ENCODE results near the gene XDH. TPM values are rescaled to one million over a fixed set of nuclear protein-coding genes. Genes with fewer than 3 reads are reported as not detected.

XDH gene
- total and polyA plus RNA-seq, 2 donors (not counting 1 experiment from before 2014, with no cell fraction given) = 0.50 to 0.59 TPM

DNA sequence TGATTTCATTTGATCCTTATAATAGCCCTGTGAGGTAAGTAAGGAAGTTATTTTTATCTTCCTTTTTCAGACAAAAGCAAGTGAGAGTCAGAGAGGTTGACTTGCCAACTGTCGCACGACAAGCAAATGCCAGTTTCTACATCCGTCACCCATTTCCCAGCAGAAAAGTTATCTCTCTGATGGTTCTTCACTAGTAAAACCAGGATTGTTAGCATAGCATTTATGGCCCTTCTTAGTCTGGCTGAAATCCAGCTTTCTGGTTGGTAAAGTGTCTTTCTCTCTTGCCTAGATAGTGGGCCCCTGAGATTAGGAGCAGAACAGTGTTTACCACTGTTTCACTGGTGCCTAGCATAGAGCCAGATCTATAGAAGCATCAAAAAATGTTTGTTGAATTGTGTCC, 7.1 kb upstream of the XDH start:
- Histone ChIP-seq H3K27ac (ENCODE audit: insufficient read depth, low read length) (no peak overlapping the region), H4K20me1 (ENCODE audit: control insufficient read depth, extremely low read depth, insufficient read depth, low read length) (no peaks in the 10 kb centered on the region), H3K9ac (ENCODE audit: insufficient read depth, low read length) (no peak overlapping the region), H3K4me2 (ENCODE audit: extremely low read depth, insufficient read depth, low read length) (no peak overlapping the region), H3K79me2 (ENCODE audit: control insufficient read depth, insufficient read depth, low read length) (no peaks in the 10 kb centered on the region), H3K4me1 (ENCODE audit: control insufficient read depth, extremely low read depth, insufficient read depth, low read length) (no peaks in the 10 kb centered on the region), H3K27me3 (ENCODE audit: control insufficient read depth, insufficient read depth, low read length) (no peaks in the 10 kb centered on the region), H3K36me3 (ENCODE audit: control insufficient read depth, insufficient read depth, low read length) (no peaks in the 10 kb centered on the region), H3K9me3 (ENCODE audit: control insufficient read depth, insufficient read depth, low read depth, low read length) (no peaks in the 10 kb centered on the region), H3K4me3 (replicated peaks in 1 of 4; ENCODE audit: control extremely low read depth in 1 of 4, insufficient read depth in 1 of 4, low read depth in 3 of 4, low read length in 4 of 4) (no peak overlapping the region), H2AFZ (ENCODE audit: low read length) (no peak overlapping the region)
- DNase-seq (ENCODE audit: low read depth in 2 of 2) = no peak
- no peak for TF ChIP-seq EZH2 (IDR thresholded peaks at IDR 0.05; ENCODE audit: low read length, missing control alignments)
- TF ChIP-seq, protein P1, sequence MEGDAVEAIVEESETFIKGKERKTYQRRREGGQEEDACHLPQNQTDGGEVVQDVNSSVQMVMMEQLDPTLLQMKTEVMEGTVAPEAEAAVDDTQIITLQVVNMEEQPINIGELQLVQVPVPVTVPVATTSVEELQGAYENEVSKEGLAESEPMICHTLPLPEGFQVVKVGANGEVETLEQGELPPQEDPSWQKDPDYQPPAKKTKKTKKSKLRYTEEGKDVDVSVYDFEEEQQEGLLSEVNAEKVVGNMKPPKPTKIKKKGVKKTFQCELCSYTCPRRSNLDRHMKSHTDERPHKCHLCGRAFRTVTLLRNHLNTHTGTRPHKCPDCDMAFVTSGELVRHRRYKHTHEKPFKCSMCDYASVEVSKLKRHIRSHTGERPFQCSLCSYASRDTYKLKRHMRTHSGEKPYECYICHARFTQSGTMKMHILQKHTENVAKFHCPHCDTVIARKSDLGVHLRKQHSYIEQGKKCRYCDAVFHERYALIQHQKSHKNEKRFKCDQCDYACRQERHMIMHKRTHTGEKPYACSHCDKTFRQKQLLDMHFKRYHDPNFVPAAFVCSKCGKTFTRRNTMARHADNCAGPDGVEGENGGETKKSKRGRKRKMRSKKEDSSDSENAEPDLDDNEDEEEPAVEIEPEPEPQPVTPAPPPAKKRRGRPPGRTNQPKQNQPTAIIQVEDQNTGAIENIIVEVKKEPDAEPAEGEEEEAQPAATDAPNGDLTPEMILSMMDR (conservative IDR thresholded peaks at IDR 0.05 in 1 of 2, IDR thresholded peaks at IDR 0.05 in 1 of 2; ENCODE audit: low read depth in 1 of 2, low read length in 2 of 2) = no peak

DNA sequence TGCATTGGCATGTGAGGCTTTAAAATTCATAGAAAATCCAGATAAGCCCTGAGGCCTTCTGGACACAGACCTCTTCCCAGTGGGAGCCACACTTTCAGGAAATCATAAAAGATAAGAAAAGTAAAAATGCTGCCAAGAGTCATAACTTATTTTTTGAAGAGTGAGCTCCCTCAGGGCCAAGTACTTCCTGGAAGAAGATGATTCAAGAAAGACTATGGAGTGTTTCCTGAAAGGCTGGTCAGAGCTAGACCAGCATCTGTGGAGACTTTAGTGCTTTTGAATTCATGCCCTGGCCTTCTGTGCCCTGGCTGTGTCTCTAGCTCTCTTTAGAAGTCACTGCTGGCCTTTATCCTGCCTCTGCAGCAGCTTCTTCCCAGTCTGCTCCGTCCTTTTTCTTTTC, 6.4 kb upstream of the XDH start:
- no peak overlapping the region for H3K27ac ChIP-seq (ENCODE audit: insufficient read depth, low read length)
- H3K27me3 ChIP-seq (ENCODE audit: control insufficient read depth, insufficient read depth, low read length) = no peaks in the 10 kb centered on the region
- peak in 1 of 2 donors; percentile 50 for DNase-seq (ENCODE audit: low read depth in 2 of 2)
- TF ChIP-seq EZH2 (IDR thresholded peaks at IDR 0.05; ENCODE audit: low read length, missing control alignments) = no peak
- TF ChIP-seq, protein P1 (conservative IDR thresholded peaks at IDR 0.05 in 1 of 2, IDR thresholded peaks at IDR 0.05 in 1 of 2; ENCODE audit: low read depth in 1 of 2, low read length in 2 of 2) = no peak
- no peak overlapping the region for H2AFZ ChIP-seq (ENCODE audit: low read length)
- H4K20me1 ChIP-seq (ENCODE audit: control insufficient read depth, extremely low read depth, insufficient read depth, low read length) = no peaks in the 10 kb centered on the region
- H3K4me3 ChIP-seq (replicated peaks in 1 of 4; ENCODE audit: control extremely low read depth in 1 of 4, insufficient read depth in 1 of 4, low read depth in 3 of 4, low read length in 4 of 4) = no peak overlapping the region
- H3K36me3 ChIP-seq (ENCODE audit: control insufficient read depth, insufficient read depth, low read length) = no peaks in the 10 kb centered on the region
- no peaks in the 10 kb centered on the region for H3K9me3 ChIP-seq (ENCODE audit: control insufficient read depth, insufficient read depth, low read depth, low read length)
- no peak overlapping the region for H3K4me2 ChIP-seq (ENCODE audit: extremely low read depth, insufficient read depth, low read length)
- H3K9ac ChIP-seq (ENCODE audit: insufficient read depth, low read length) = no peak overlapping the region
- H3K79me2 ChIP-seq (ENCODE audit: control insufficient read depth, insufficient read depth, low read length) = no peaks in the 10 kb centered on the region
- H3K4me1 ChIP-seq (ENCODE audit: control insufficient read depth, extremely low read depth, insufficient read depth, low read length) = no peaks in the 10 kb centered on the region

DNA sequence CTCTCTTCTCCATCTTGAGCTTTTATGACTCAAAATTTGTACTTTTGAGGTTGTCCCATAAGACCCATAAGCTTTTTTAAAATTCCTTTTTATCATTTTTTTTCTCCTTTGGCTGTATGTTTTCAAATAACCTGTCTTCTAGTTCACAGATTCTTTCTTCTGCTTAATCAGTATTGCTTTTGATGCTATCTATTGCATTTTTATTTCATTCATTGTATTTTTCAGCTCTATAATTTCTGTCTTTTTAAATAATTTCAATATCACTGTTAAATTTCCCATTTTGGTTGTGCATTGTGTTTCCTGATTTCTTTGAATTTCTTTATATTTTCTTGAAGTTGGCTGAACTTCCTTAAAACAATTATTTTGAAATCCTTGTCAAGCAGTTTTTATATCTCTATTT, 4.8 kb upstream of the XDH start:
- Histone ChIP-seq H3K9ac (ENCODE audit: insufficient read depth, low read length) (no peak overlapping the region), H3K27me3 (ENCODE audit: control insufficient read depth, insufficient read depth, low read length) (no peaks in the 10 kb centered on the region), H2AFZ (ENCODE audit: low read length) (no peak overlapping the region), H3K4me3 (replicated peaks in 1 of 4; ENCODE audit: control extremely low read depth in 1 of 4, insufficient read depth in 1 of 4, low read depth in 3 of 4, low read length in 4 of 4) (no peak overlapping the region), H3K4me1 (ENCODE audit: control insufficient read depth, extremely low read depth, insufficient read depth, low read length) (no peaks in the 10 kb centered on the region), H3K79me2 (ENCODE audit: control insufficient read depth, insufficient read depth, low read length) (no peaks in the 10 kb centered on the region), H4K20me1 (ENCODE audit: control insufficient read depth, extremely low read depth, insufficient read depth, low read length) (no peaks in the 10 kb centered on the region), H3K27ac (ENCODE audit: insufficient read depth, low read length) (no peak overlapping the region), H3K36me3 (ENCODE audit: control insufficient read depth, insufficient read depth, low read length) (no peaks in the 10 kb centered on the region), H3K4me2 (ENCODE audit: extremely low read depth, insufficient read depth, low read length) (no peak overlapping the region), H3K9me3 (ENCODE audit: control insufficient read depth, insufficient read depth, low read depth, low read length) (no peaks in the 10 kb centered on the region)
- DNase-seq (ENCODE audit: low read depth in 2 of 2) = no peak
- no peak for TF ChIP-seq EZH2 (IDR thresholded peaks at IDR 0.05; ENCODE audit: low read length, missing control alignments)
- TF ChIP-seq, protein P1 (conservative IDR thresholded peaks at IDR 0.05 in 1 of 2, IDR thresholded peaks at IDR 0.05 in 1 of 2; ENCODE audit: low read depth in 1 of 2, low read length in 2 of 2) = no peak
